ENCODE data around the gene PHC2. TPM values are rescaled to one million over a fixed set of nuclear protein-coding genes. Genes with fewer than 3 reads are reported as not detected.

The PHC2 gene
- total RNA-seq, 6 donors from 2014 or later: 103 to 173 (median 129) TPM

GRCh38 chr1:33324677-33325575 is 106.0 kb downstream of the PHC2 start:
- H3K4me1 ChIP-seq: peaks cover 24 to 35% (median 30%) of the 10 kb centered on the region in 4 donors
- peaks cover 60 to 90% (median 74%) of the 10 kb centered on the region in 4 donors for H3K36me3 ChIP-seq

GRCh38 chr1:33323663-33324477 is 107.0 kb downstream of the PHC2 start:
- Histone ChIP-seq H3K36me3 (peaks cover 50 to 79% (median 63%) of the 10 kb centered on the region in 4 donors), H3K27me3 (no peaks in the 10 kb centered on the region), H3K4me1 (peaks cover 20 to 33% (median 26%) of the 10 kb centered on the region in 4 donors), H3K27ac (peak overlapping the region in 2 of 4 donors; percentile 4 to 12), H3K4me3 (no peak overlapping the region), H3K9me3 (no peaks in the 10 kb centered on the region)
- ATAC-seq (ENCODE audit: low FRiP score in 2 of 2): no peak
- no peak for DNase-seq
- no peak for TF ChIP-seq EP300 (IDR thresholded peaks at IDR 0.05)
- no peak for TF ChIP-seq POLR2A (IDR thresholded peaks at IDR 0.05)
- TF ChIP-seq CTCF (IDR thresholded peaks at IDR 0.05): no peak
- peak in 1 of 2 donors; percentile 1 for TF ChIP-seq POLR2AphosphoS5 (IDR thresholded peaks at IDR 0.05)
- whole genome bisulfite sequencing, 2 donors: 87 to 96% methylated on average over 8 to 14 of the region's 14 CpGs

More at GRCh38 chr1:33324677-33325575, 106.0 kb downstream of the PHC2 start:
- H3K27me3 ChIP-seq: no peaks in the 10 kb centered on the region
- H3K9me3 ChIP-seq: no peaks in the 10 kb centered on the region
- WGBS, 2 donors: 87 to 92% methylated on average over 14 to 16 of the region's 22 CpGs
- peak overlapping the region in 2 of 4 donors; percentile 78 to 86 for H3K27ac ChIP-seq
- TF ChIP-seq EP300 (IDR thresholded peaks at IDR 0.05) (no peak), POLR2A (IDR thresholded peaks at IDR 0.05) (no peak), POLR2AphosphoS5 (IDR thresholded peaks at IDR 0.05) (no peak), CTCF (IDR thresholded peaks at IDR 0.05) (no peak)
- ATAC-seq (ENCODE audit: low FRiP score in 2 of 2) (no peak), DNase-seq (no peak)
- H3K4me3 ChIP-seq: no peak overlapping the region

- DNase-seq (no peak), ATAC-seq (ENCODE audit: low FRiP score in 2 of 2) (no peak)
- TF ChIP-seq POLR2AphosphoS5 (IDR thresholded peaks at IDR 0.05) (peak in 1 of 2 donors; percentile 46), POLR2A (IDR thresholded peaks at IDR 0.05) (no peak)
- 78 to 88% methylated on average over 10 of the region's 10 CpGs for WGBS, 2 donors
- no peaks in the 10 kb centered on the region for H3K27me3 ChIP-seq
- H3K36me3 ChIP-seq: peaks cover 41 to 71% (median 55%) of the 10 kb centered on the region in 4 donors
- H3K4me3 ChIP-seq: no peak overlapping the region
- H3K4me1 ChIP-seq: peaks cover 12 to 24% (median 18%) of the 10 kb centered on the region in 4 donors
- peak overlapping the region in 1 of 4 donors; percentile 12 for H3K27ac ChIP-seq
- no peaks in the 10 kb centered on the region for H3K9me3 ChIP-seq
Observed at GRCh38 chr1:33322870-33323585, 107.9 kb downstream of the PHC2 start.

GRCh38 chr1:33322109-33322508 is 108.8 kb downstream of the PHC2 start:
- Histone ChIP-seq H3K27me3 (no peaks in the 10 kb centered on the region), H3K4me1 (peaks cover 3 to 15% (median 9%) of the 10 kb centered on the region in 4 donors), H3K27ac (no peak overlapping the region), H3K4me3 (no peak overlapping the region), H3K9me3 (no peaks in the 10 kb centered on the region), H3K36me3 (peaks cover 40 to 62% (median 47%) of the 10 kb centered on the region in 4 donors)
- TF ChIP-seq POLR2A (IDR thresholded peaks at IDR 0.05): no peak
- no peak for TF ChIP-seq CTCF (IDR thresholded peaks at IDR 0.05)
- DNase-seq (no peak), ATAC-seq (ENCODE audit: low FRiP score in 2 of 2) (no peak)
- WGBS, 2 donors: 93% methylated on average over 5 to 6 of the region's 6 CpGs
